ENCODE measurements around the gene PCARE. TPM values are rescaled to one million over a fixed set of nuclear protein-coding genes. Genes with fewer than 3 reads are reported as not detected.

PCARE gene
- total and polyA plus RNA-seq, 2 experiments from 2014 or later, result not detected

- no peak for TF ChIP-seq CREB1 (CRISPR knock-in tag; IDR thresholded peaks at IDR 0.05; ENCODE audit: low read depth)
- TF ChIP-seq, protein P1, sequence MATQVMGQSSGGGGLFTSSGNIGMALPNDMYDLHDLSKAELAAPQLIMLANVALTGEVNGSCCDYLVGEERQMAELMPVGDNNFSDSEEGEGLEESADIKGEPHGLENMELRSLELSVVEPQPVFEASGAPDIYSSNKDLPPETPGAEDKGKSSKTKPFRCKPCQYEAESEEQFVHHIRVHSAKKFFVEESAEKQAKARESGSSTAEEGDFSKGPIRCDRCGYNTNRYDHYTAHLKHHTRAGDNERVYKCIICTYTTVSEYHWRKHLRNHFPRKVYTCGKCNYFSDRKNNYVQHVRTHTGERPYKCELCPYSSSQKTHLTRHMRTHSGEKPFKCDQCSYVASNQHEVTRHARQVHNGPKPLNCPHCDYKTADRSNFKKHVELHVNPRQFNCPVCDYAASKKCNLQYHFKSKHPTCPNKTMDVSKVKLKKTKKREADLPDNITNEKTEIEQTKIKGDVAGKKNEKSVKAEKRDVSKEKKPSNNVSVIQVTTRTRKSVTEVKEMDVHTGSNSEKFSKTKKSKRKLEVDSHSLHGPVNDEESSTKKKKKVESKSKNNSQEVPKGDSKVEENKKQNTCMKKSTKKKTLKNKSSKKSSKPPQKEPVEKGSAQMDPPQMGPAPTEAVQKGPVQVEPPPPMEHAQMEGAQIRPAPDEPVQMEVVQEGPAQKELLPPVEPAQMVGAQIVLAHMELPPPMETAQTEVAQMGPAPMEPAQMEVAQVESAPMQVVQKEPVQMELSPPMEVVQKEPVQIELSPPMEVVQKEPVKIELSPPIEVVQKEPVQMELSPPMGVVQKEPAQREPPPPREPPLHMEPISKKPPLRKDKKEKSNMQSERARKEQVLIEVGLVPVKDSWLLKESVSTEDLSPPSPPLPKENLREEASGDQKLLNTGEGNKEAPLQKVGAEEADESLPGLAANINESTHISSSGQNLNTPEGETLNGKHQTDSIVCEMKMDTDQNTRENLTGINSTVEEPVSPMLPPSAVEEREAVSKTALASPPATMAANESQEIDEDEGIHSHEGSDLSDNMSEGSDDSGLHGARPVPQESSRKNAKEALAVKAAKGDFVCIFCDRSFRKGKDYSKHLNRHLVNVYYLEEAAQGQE (IDR thresholded peaks at IDR 0.05; ENCODE audit: unreplicated experiment), result no peak
- TF ChIP-seq CTCF (conservative IDR thresholded peaks at IDR 0.05; ENCODE audit: low read depth in 2 of 2), result no peak
- TF ChIP-seq, protein P2, sequence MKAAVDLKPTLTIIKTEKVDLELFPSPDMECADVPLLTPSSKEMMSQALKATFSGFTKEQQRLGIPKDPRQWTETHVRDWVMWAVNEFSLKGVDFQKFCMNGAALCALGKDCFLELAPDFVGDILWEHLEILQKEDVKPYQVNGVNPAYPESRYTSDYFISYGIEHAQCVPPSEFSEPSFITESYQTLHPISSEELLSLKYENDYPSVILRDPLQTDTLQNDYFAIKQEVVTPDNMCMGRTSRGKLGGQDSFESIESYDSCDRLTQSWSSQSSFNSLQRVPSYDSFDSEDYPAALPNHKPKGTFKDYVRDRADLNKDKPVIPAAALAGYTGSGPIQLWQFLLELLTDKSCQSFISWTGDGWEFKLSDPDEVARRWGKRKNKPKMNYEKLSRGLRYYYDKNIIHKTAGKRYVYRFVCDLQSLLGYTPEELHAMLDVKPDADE (IDR thresholded peaks at IDR 0.05), result no peak
- TF ChIP-seq NANOG (IDR thresholded peaks at IDR 0.05; ENCODE audit: borderline replicate concordance), result no peak
- TF ChIP-seq POLR2AphosphoS5 (IDR thresholded peaks at IDR 0.05; ENCODE audit: low read depth), result no peak
- TF ChIP-seq EZH2 (IDR thresholded peaks at IDR 0.05; ENCODE audit: low read depth, unreplicated experiment), result no peak
These were observed 28.0 kb downstream of the PCARE start (continued) for GRCh38 chr2:29046321-29046720.

DNA sequence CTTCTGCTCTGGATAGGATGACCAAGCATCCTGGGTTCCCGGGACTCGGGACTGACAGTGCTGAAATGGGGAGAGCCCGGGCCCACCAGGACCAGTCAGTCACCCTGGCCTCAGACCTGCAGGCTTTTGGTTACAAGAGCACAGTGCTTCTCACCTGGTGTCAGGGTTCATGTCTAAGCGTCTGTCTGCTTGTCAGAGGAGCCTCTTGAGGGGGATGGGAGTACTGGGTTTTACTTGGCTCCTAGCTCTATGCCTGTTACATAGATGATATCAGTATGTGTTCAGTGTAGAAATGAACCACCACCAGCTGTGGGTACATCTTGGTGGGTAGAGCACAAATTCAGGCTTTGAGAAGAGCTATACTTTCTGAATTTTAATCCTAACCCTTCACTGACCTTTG, 29.9 kb downstream of the PCARE start:
- Mint-ChIP-seq H3K36me3 (ENCODE audit: low read depth) (no peaks in the 10 kb centered on the region), H3K27me3 (ENCODE audit: insufficient read depth, low read depth, poor library complexity) (no peaks in the 10 kb centered on the region), H3K27ac (no peak overlapping the region), H3K4me1 (peaks cover 18% of the 10 kb centered on the region; the same call in 2 of the 3 replicates), H3K9me3 (no peaks in the 10 kb centered on the region), H3K4me3 (no peak overlapping the region)
- Histone ChIP-seq H3K79me2 (replicated peaks; ENCODE audit: insufficient read depth) (no peaks in the 10 kb centered on the region), H2AFZ (no peak overlapping the region), H3K36me3 (ENCODE audit: insufficient read depth) (no peaks in the 10 kb centered on the region), H3F3A (replicated peaks; ENCODE audit: low read depth) (no peaks in the 10 kb centered on the region), H3K4me2 (no peak overlapping the region), H4K20me1 (replicated peaks; ENCODE audit: insufficient read depth) (no peaks in the 10 kb centered on the region), H3K27me3 (ENCODE audit: insufficient read depth) (no peaks in the 10 kb centered on the region), H3K4me1 (ENCODE audit: insufficient read depth) (peaks cover 7% of the 10 kb centered on the region; the same call in 1 of the 2 replicates), H3K9me2 (ENCODE audit: insufficient read depth) (no peaks in the 10 kb centered on the region), H3K27ac (ENCODE audit: low read depth) (no peak overlapping the region), H3K4me3 (no peak overlapping the region)
- DNase-seq (ENCODE audit: low spot score) (no peak), ATAC-seq (no peak)
- no peak for TF ChIP-seq EZH2 (IDR thresholded peaks at IDR 0.05; ENCODE audit: low read depth, unreplicated experiment)
- no peak for TF ChIP-seq ZNF331 (CRISPR knock-in tag; IDR thresholded peaks at IDR 0.05; ENCODE audit: low read depth)
